ENCODE results near the gene ST3GAL5.

ST3GAL5 gene

GRCh38 chr2:85802354-85803103, 86.3 kb downstream of the ST3GAL5 start:
- no peak overlapping the region for H3K4me3 ChIP-seq (ENCODE audit: low read depth, low read length)
- no peaks in the 10 kb centered on the region for H3K36me3 ChIP-seq
- no peaks in the 10 kb centered on the region for H3K27me3 ChIP-seq (ENCODE audit: insufficient read depth, low read depth, severe bottlenecking)
- no peak for DNase-seq
- TF ChIP-seq, protein P1, sequence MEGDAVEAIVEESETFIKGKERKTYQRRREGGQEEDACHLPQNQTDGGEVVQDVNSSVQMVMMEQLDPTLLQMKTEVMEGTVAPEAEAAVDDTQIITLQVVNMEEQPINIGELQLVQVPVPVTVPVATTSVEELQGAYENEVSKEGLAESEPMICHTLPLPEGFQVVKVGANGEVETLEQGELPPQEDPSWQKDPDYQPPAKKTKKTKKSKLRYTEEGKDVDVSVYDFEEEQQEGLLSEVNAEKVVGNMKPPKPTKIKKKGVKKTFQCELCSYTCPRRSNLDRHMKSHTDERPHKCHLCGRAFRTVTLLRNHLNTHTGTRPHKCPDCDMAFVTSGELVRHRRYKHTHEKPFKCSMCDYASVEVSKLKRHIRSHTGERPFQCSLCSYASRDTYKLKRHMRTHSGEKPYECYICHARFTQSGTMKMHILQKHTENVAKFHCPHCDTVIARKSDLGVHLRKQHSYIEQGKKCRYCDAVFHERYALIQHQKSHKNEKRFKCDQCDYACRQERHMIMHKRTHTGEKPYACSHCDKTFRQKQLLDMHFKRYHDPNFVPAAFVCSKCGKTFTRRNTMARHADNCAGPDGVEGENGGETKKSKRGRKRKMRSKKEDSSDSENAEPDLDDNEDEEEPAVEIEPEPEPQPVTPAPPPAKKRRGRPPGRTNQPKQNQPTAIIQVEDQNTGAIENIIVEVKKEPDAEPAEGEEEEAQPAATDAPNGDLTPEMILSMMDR (IDR thresholded peaks at IDR 0.05; ENCODE audit: low read depth, low read length), result no peak
- no peak overlapping the region for H3K27ac ChIP-seq
- no peaks in the 10 kb centered on the region for H3K9me3 ChIP-seq (ENCODE audit: severe bottlenecking)

GRCh38 chr2:85801871-85802270, 86.9 kb downstream of the ST3GAL5 start:
- H3K9me3 ChIP-seq (ENCODE audit: severe bottlenecking), result no peaks in the 10 kb centered on the region
- peak; percentile 2 for DNase-seq
- TF ChIP-seq, protein P1 (IDR thresholded peaks at IDR 0.05; ENCODE audit: low read depth, low read length), result no peak
- H3K36me3 ChIP-seq, result no peaks in the 10 kb centered on the region
- H3K27me3 ChIP-seq (ENCODE audit: insufficient read depth, low read depth, severe bottlenecking), result no peaks in the 10 kb centered on the region
- H3K4me3 ChIP-seq (ENCODE audit: low read depth, low read length), result no peak overlapping the region
- no peak overlapping the region for H3K27ac ChIP-seq

GRCh38 chr2:85800586-85800985, 88.2 kb downstream of the ST3GAL5 start:
- H3K27ac ChIP-seq, result no peak overlapping the region
- TF ChIP-seq, protein P1 (IDR thresholded peaks at IDR 0.05; ENCODE audit: low read depth, low read length), result no peak
- H3K4me3 ChIP-seq (ENCODE audit: low read depth, low read length), result no peak overlapping the region
- no peaks in the 10 kb centered on the region for H3K36me3 ChIP-seq
- no peak for DNase-seq
- no peaks in the 10 kb centered on the region for H3K27me3 ChIP-seq (ENCODE audit: insufficient read depth, low read depth, severe bottlenecking)
- no peaks in the 10 kb centered on the region for H3K9me3 ChIP-seq (ENCODE audit: severe bottlenecking)

- Histone ChIP-seq H3K36me3 (no peaks in the 10 kb centered on the region), H3K27ac (no peak overlapping the region), H3K27me3 (ENCODE audit: insufficient read depth, low read depth, severe bottlenecking) (no peaks in the 10 kb centered on the region), H3K4me3 (ENCODE audit: low read depth, low read length) (no peak overlapping the region), H3K9me3 (ENCODE audit: severe bottlenecking) (no peaks in the 10 kb centered on the region)
- DNase-seq, result peak; percentile 14
- TF ChIP-seq, protein P1 (IDR thresholded peaks at IDR 0.05; ENCODE audit: low read depth, low read length), result no peak
Measured at GRCh38 chr2:85799215-85799956, 89.4 kb downstream of the ST3GAL5 start.

DNA sequence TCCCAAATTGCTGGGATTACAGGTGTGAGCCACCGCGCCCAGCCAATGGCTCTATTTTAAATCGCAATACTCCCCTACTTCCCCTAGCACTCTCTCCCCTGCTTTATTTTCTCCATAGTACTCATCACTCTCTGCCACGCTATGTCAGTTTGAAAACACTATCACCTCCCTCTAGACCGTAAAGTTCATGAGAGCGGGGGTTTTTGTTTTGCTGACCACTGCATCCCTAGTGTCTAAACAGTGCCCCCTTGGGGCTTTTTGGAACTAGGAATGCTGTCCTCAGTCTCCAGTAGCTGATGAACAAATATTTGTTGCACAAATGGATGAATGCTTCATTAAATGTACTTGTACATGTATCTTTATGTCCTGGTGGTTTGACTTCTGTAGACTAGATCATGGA, 90.9 kb downstream of the ST3GAL5 start:
- Histone ChIP-seq H3K9me3 (ENCODE audit: severe bottlenecking) (no peaks in the 10 kb centered on the region), H3K4me3 (ENCODE audit: low read depth, low read length) (no peak overlapping the region), H3K27me3 (ENCODE audit: insufficient read depth, low read depth, severe bottlenecking) (no peaks in the 10 kb centered on the region), H3K36me3 (no peaks in the 10 kb centered on the region), H3K27ac (no peak overlapping the region)
- TF ChIP-seq, protein P1 (IDR thresholded peaks at IDR 0.05; ENCODE audit: low read depth, low read length), result peak; percentile 57
- peak; percentile 56 for DNase-seq
